Neural progenitor cell (in vitro differentiated cells): Measurements from ENCODE around the gene TNC. TPM values are rescaled to one million over a fixed set of nuclear protein-coding genes. Genes with fewer than 3 reads are reported as not detected.

ENCODE experiments used
- DNase-seq: peaks from one replicate; pipeline ENCODE4 v3.0.0-alpha.2; 2016; ENCODE audit warnings: low spot score
- H2AFZ ChIP-seq: fragments of 200-600 bp; sonication (generic); replicated peaks from 2 replicates; pipeline ENCODE4 v1.6.1; 2016; ENCODE audit warnings: antibody characterized with exemption
- H3F3A ChIP-seq: fragments of 200-600 bp; sonication (generic); 2 replicates; pipeline ENCODE4 v1.6.1; 2016; ENCODE audit warnings: antibody characterized with exemption, low read depth
- H3K27ac ChIP-seq: fragments of 200-600 bp; sonication (generic); 2 replicates; pipeline ENCODE4 v1.5.1; 2016; ENCODE audit warnings: mild to moderate bottlenecking
- H3K27me3 ChIP-seq: fragments of 200-600 bp; sonication (generic); 2 replicates; pipeline ENCODE4 v1.6.1; 2016; ENCODE audit warnings: mild to moderate bottlenecking, moderate library complexity
- H3K36me3 ChIP-seq: fragments of 200-600 bp; sonication (generic); 2 replicates; pipeline ENCODE4 v1.5.1; 2016
- H3K4me1 ChIP-seq: fragments of 200-600 bp; sonication (generic); 2 replicates; pipeline ENCODE4 v1.6.1; 2016; ENCODE audit warnings: mixed run types
- H3K4me2 ChIP-seq: fragments of 200-600 bp; sonication (generic); 2 replicates; pipeline ENCODE4 v1.6.1; 2016
- H3K4me3 ChIP-seq: fragments of 200-600 bp; sonication (generic); 2 replicates; pipeline ENCODE4 v1.5.1; 2016
- H3K79me2 ChIP-seq: fragments of 200-600 bp; sonication (generic); 2 replicates; pipeline ENCODE4 v1.6.1; 2016; ENCODE audit warnings: low read depth
- H3K9ac ChIP-seq: fragments of 200-600 bp; sonication (generic); 2 replicates; pipeline ENCODE4 v1.6.1; 2016
- H3K9me3 ChIP-seq: fragments of 200-600 bp; sonication (generic); 2 replicates; pipeline ENCODE4 v1.5.1; 2016; ENCODE audit warnings: low read depth
- H4K20me1 ChIP-seq: fragments of 200-600 bp; sonication (generic); 2 replicates; pipeline ENCODE4 v1.6.1; 2016; ENCODE audit warnings: low read depth
- H3K27ac Mint-ChIP-seq: 3 replicates; pipeline ENCODE4 v1.8.0; 2021; ENCODE audit warnings: mixed read lengths
- H3K27me3 Mint-ChIP-seq: 2 replicates; pipeline ENCODE4 v1.8.0; 2022; ENCODE audit warnings: low read depth, mild to moderate bottlenecking, inconsistent platforms, moderate library complexity, mixed read lengths; ENCODE audit not compliant: insufficient read depth
- H3K36me3 Mint-ChIP-seq: 3 replicates; pipeline ENCODE4 v1.8.0; 2021; ENCODE audit warnings: mixed read lengths
- H3K4me1 Mint-ChIP-seq: 3 replicates; pipeline ENCODE4 v1.8.0; 2021; ENCODE audit warnings: mixed read lengths
- H3K4me3 Mint-ChIP-seq: 3 replicates; pipeline ENCODE4 v1.8.0; 2021; ENCODE audit warnings: mild to moderate bottlenecking, moderate library complexity, mixed read lengths
- H3K9me3 Mint-ChIP-seq: 3 replicates; pipeline ENCODE4 v1.8.0; 2020; ENCODE audit warnings: mixed read lengths
- CTCF ChIP-seq: fragments of 200-600 bp; sonication (generic); IDR thresholded peaks from 2 replicates; pipeline ENCODE4 v1.5.1; 2017; ENCODE audit warnings: antibody characterized with exemption, mild to moderate bottlenecking
- EZH2 ChIP-seq: fragments of 200-600 bp; sonication (generic); IDR thresholded peaks from 2 replicates; pipeline ENCODE4 v1.6.1; 2017; ENCODE audit warnings: antibody characterized with exemption, mild to moderate bottlenecking, moderate library complexity
- EZH2phosphoT487 ChIP-seq: fragments of 200-600 bp; sonication (generic); IDR thresholded peaks from 2 replicates; pipeline ENCODE4 v1.6.1; 2017; ENCODE audit warnings: antibody characterized with exemption
- total RNA-seq: library from RNA; depleted of rRNA; stranded (reverse); fragments of >200 nt; gene quantifications from 2 replicates; pipeline ENCODE4 v1.2.3, GENCODE V29; 2015; ENCODE audit warnings: low replicate concordance

TNC gene
- total RNA-seq, 1 donor from 2014 or later, result 54.9 TPM

GRCh38 chr9:115093520-115093919 lies 24.4 kb downstream of the TNC start:
- peaks cover 4% of the 10 kb centered on the region for H3K4me1 Mint-ChIP-seq
- no peak for TF ChIP-seq EZH2
- no peak for TF ChIP-seq CTCF
- no peak for TF ChIP-seq EZH2phosphoT487
- Histone ChIP-seq H3F3A (peaks cover 10% of the 10 kb centered on the region), H3K4me1 (peaks cover 6% of the 10 kb centered on the region), H4K20me1 (no peaks in the 10 kb centered on the region), H3K27ac (no peak overlapping the region), H3K27me3 (peaks cover 4% of the 10 kb centered on the region), H3K4me3 (no peak overlapping the region), H3K4me2 (no peak overlapping the region), H3K79me2 (no peaks in the 10 kb centered on the region), H3K9me3 (no peaks in the 10 kb centered on the region), H3K36me3 (no peaks in the 10 kb centered on the region), H2AFZ (no peak overlapping the region), H3K9ac (no peak overlapping the region)
- peaks cover 4% of the 10 kb centered on the region for H3K27me3 Mint-ChIP-seq
- no peak overlapping the region for H3K4me3 Mint-ChIP-seq
- DNase-seq, result no peak
- no peaks in the 10 kb centered on the region for H3K9me3 Mint-ChIP-seq
- no peak overlapping the region for H3K27ac Mint-ChIP-seq
- no peaks in the 10 kb centered on the region for H3K36me3 Mint-ChIP-seq

- no peak overlapping the region for H3K4me3 Mint-ChIP-seq
- Histone ChIP-seq H2AFZ (no peak overlapping the region), H4K20me1 (no peaks in the 10 kb centered on the region)
These were observed 27.5 kb downstream of the TNC start for GRCh38 chr9:115090486-115090885.

GRCh38 chr9:115088860-115089259 lies 29.1 kb downstream of the TNC start:
- Mint-ChIP-seq H3K27me3 (no peaks in the 10 kb centered on the region), H3K27ac (no peak overlapping the region), H3K4me1 (peaks cover 3% of the 10 kb centered on the region), H3K9me3 (no peaks in the 10 kb centered on the region), H3K4me3 (no peak overlapping the region), H3K36me3 (peaks cover 2% of the 10 kb centered on the region)
- no peaks in the 10 kb centered on the region for H3K9me3 ChIP-seq
- H3K4me3 ChIP-seq, result no peak overlapping the region
- DNase-seq, result no peak
- H2AFZ ChIP-seq, result no peak overlapping the region
- no peaks in the 10 kb centered on the region for H4K20me1 ChIP-seq
- no peaks in the 10 kb centered on the region for H3K36me3 ChIP-seq
- H3K9ac ChIP-seq, result no peak overlapping the region
- no peak overlapping the region for H3K27ac ChIP-seq
- TF ChIP-seq CTCF (no peak), EZH2 (no peak), EZH2phosphoT487 (no peak)
- no peaks in the 10 kb centered on the region for H3K79me2 ChIP-seq
- H3K4me1 ChIP-seq, result no peaks in the 10 kb centered on the region
- H3F3A ChIP-seq, result peaks cover 4% of the 10 kb centered on the region
- no peaks in the 10 kb centered on the region for H3K27me3 ChIP-seq
- no peak overlapping the region for H3K4me2 ChIP-seq

More at GRCh38 chr9:115090486-115090885, 27.5 kb downstream of the TNC start:
- TF ChIP-seq EZH2phosphoT487, result no peak
- no peak for TF ChIP-seq EZH2
- H3K9me3 ChIP-seq, result no peaks in the 10 kb centered on the region
- no peaks in the 10 kb centered on the region for H3K79me2 ChIP-seq
- H3K27ac Mint-ChIP-seq, result no peak overlapping the region
- peaks cover 2% of the 10 kb centered on the region for H3K27me3 Mint-ChIP-seq
- no peaks in the 10 kb centered on the region for H3K9me3 Mint-ChIP-seq
- H3F3A ChIP-seq, result peaks cover 10% of the 10 kb centered on the region
- H3K4me1 Mint-ChIP-seq, result peaks cover 3% of the 10 kb centered on the region
- no peak overlapping the region for H3K4me3 ChIP-seq
- DNase-seq, result no peak
- H3K36me3 ChIP-seq, result no peaks in the 10 kb centered on the region
- H3K36me3 Mint-ChIP-seq, result peaks cover 2% of the 10 kb centered on the region
- H3K27ac ChIP-seq, result no peak overlapping the region
- H3K9ac ChIP-seq, result no peak overlapping the region
- H3K4me1 ChIP-seq, result peaks cover 6% of the 10 kb centered on the region
- H3K4me2 ChIP-seq, result no peak overlapping the region
- H3K27me3 ChIP-seq, result no peaks in the 10 kb centered on the region

- no peaks in the 10 kb centered on the region for H3K79me2 ChIP-seq
- no peak overlapping the region for H3K27ac Mint-ChIP-seq
These were observed 31.1 kb downstream of the TNC start for GRCh38 chr9:115086886-115087285.

More at GRCh38 chr9:115086886-115087285, 31.1 kb downstream of the TNC start:
- Histone ChIP-seq H3F3A (no peaks in the 10 kb centered on the region), H3K27ac (no peak overlapping the region), H3K9me3 (no peaks in the 10 kb centered on the region), H3K36me3 (no peaks in the 10 kb centered on the region), H3K4me1 (no peaks in the 10 kb centered on the region), H3K4me3 (no peak overlapping the region), H3K9ac (no peak overlapping the region), H4K20me1 (no peaks in the 10 kb centered on the region), H2AFZ (no peak overlapping the region), H3K4me2 (no peak overlapping the region), H3K27me3 (no peaks in the 10 kb centered on the region)
- TF ChIP-seq EZH2 (no peak), CTCF (no peak), EZH2phosphoT487 (no peak)
- Mint-ChIP-seq H3K4me1 (peaks cover 3% of the 10 kb centered on the region), H3K27me3 (no peaks in the 10 kb centered on the region), H3K36me3 (peaks cover 2% of the 10 kb centered on the region), H3K4me3 (no peak overlapping the region), H3K9me3 (no peaks in the 10 kb centered on the region)
- no peak for DNase-seq
